Pancreas (tissue), 10 donors: ENCODE results near the gene SPRTN. TPM values are rescaled to one million over a fixed set of nuclear protein-coding genes. Genes with fewer than 3 reads are reported as not detected.

Experiments
- ATAC-seq, 4 donors: fragments of 200-7000 bp; cut with Tn5 transposase; one replicate each; pipeline versions ENCODE4 v1.8.0 to v1.9.1; 2020; ENCODE audit warnings: mild to moderate bottlenecking in 4 of 4, moderate library complexity in 4 of 4
- DNase-seq, 6 donors: peaks; one replicate each; pipeline ENCODE4 v3.0.0-alpha.2; 2020
- FAIRE-seq: peaks from 2 replicates; lab custom pipeline; 2012; peaks lifted over from hg19 to GRCh38; lab: Jason Lieb, UNC
- H3K27ac ChIP-seq, 4 donors: fragments of 200-600 bp; sonication (generic); 1 replicate in 3 of 4; 2 replicates in 1 of 4; pipeline versions ENCODE4 v1.5.0 to v1.8.0; 2020
- H3K27me3 ChIP-seq, 4 donors: fragments of 200-600 bp; one replicate each; pipeline ENCODE4 v1.8.0; 2021
- H3K36me3 ChIP-seq, 3 donors: fragments of 200-600 bp; sonication (generic) in 1 of 3; one replicate each; pipeline versions ENCODE4 v1.5.0 to v1.8.0; 2020 to 2021
- H3K4me1 ChIP-seq, 3 donors: fragments of 200-600 bp; one replicate each; pipeline ENCODE4 v1.8.0; 2021
- H3K4me3 ChIP-seq, 4 donors: fragments of 200-600 bp; sonication (generic) in 2 of 4; one replicate each; pipeline versions ENCODE4 v1.5.0 to v1.8.0; 2020 to 2021
- H3K9me3 ChIP-seq, 4 donors: fragments of 200-600 bp; one replicate each; pipeline ENCODE4 v1.8.0; 2021
- WGBS, 2 donors: extraction: QIAGEN DNeasy Blood & Tissue Kit; methylation state at CpG; one replicate each; pipeline ENCODE4 v1.1.7; 2013; 5-methylcytosine and 5-hydroxymethylcytosine counted together
- intact Hi-C, 3 donors: fragments of 100-400 bp; cut with DNase I; formaldehyde crosslinking; loops; one replicate each; pipeline versions ENCODE4 v1.11.1 to v1.14.2; 2022
- polyA plus RNA-seq, 2 donors: library from polyadenylated mRNA; stranded (reverse); fragments of 200-250 nt; gene quantifications; one replicate each; pipeline ENCODE4 v1.2.3, GENCODE V29; 2013
- total RNA-seq, 6 donors: library from RNA; stranded (reverse); fragmentation: NEBNext Ultra II Directional in 4 of 6; extraction: Animal tissue kit (Norgen Biotek cat#: 25700) in 4 of 6; gene quantifications; one replicate each; pipeline versions ENCODE4 v1.2.1 to v1.2.4, GENCODE V29; 2021 to 2023
- TF ChIP-seq, protein P1 (sequence below), 4 donors: fragments of 200-600 bp; sonication (generic) in 3 of 4; IDR thresholded peaks; one replicate each; pipeline versions ENCODE4 v1.5.0 to v1.8.0; 2021; ENCODE audit warnings: antibody characterized with exemption in 4 of 4
- donor health status: healthy with polysubstance abuse.
- donor health status: DM: no; HTN: no; CAD: no; lungs with moderate emphysema.
- donor health status: DM: no; HTN: no; CAD: no.
- donor health status: control.
- donor health status: control.
- donor health status: Bipolar disorder and iron deficiency.
- donor health status: DM: yes; HTN: yes; CAD: no.
- donor health status: DM: no; HTN: no; CAD: no.
- donor health status: DM: no; HTN: no; CAD: no.
- donor health status: DM: yes; HTN: yes; CAD: no.

The SPRTN gene, protein sequence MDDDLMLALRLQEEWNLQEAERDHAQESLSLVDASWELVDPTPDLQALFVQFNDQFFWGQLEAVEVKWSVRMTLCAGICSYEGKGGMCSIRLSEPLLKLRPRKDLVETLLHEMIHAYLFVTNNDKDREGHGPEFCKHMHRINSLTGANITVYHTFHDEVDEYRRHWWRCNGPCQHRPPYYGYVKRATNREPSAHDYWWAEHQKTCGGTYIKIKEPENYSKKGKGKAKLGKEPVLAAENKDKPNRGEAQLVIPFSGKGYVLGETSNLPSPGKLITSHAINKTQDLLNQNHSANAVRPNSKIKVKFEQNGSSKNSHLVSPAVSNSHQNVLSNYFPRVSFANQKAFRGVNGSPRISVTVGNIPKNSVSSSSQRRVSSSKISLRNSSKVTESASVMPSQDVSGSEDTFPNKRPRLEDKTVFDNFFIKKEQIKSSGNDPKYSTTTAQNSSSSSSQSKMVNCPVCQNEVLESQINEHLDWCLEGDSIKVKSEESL
- 1 to 10 TPM; 2.7 to 5.6 (median 3.7) TPM for total RNA-seq
- polyA plus RNA-seq: 1 to 10 TPM; 2.2 to 2.6 TPM

DNA sequence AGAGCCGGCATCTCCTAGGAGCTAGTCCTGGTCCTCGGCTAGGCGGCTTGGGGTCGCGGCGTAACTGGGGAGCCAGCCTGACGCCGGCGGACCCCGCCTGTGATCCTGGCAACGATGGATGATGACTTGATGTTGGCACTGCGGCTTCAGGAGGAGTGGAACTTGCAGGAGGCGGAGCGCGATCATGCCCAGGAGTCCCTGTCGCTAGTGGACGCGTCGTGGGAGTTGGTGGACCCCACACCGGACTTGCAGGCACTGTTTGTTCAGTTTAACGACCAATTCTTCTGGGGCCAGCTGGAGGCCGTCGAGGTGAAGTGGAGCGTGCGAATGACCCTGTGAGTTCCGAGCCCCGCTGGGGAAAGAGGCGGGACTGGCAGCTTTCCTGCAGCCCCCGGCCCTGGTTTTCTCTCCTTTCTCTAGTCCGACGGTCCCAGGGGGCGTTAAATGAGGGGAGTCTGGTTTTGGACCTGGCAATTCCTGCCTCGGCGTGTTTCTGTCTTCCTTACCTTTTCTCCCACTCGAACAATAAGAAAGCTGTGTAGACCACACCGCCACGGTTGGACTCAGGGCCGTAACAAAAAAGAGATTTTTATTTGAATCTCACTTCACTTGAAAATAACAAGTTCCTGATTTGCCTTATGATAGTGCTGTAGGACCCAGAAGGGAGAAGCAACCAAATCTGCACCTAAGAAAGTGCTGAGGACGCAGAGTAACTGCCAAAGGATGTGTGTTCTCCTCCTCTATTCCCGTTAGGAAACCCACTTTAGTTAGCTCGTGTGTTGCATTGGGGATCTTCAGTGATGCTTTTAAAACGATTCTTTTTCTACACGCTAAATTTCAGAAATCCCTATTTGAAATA, at the start of gene SPRTN:
TSS of gene SPRTN (plus strand) at position 24 of the 859 bp plus-strand sequence. CDS start at position 115, 91 bp downstream.
- Histone ChIP-seq H3K4me1 (peaks cover 0 to 26% (median 17%) of the 10 kb centered on the region in 3 donors), H3K27ac (peak within 1 kb of the TSS; percentile 80 to 88 (median 84)), H3K9me3 (no peaks in the 10 kb centered on the region), H3K4me3 (peak within 1 kb of the TSS; percentile 65 to 100 (median 90)), H3K36me3 (no peaks in the 10 kb centered on the region), H3K27me3 (no peaks in the 10 kb centered on the region)
- ATAC-seq: peak; percentile 68 to 88 (median 78)
- FAIRE-seq: no peak
- TF ChIP-seq, protein P1, sequence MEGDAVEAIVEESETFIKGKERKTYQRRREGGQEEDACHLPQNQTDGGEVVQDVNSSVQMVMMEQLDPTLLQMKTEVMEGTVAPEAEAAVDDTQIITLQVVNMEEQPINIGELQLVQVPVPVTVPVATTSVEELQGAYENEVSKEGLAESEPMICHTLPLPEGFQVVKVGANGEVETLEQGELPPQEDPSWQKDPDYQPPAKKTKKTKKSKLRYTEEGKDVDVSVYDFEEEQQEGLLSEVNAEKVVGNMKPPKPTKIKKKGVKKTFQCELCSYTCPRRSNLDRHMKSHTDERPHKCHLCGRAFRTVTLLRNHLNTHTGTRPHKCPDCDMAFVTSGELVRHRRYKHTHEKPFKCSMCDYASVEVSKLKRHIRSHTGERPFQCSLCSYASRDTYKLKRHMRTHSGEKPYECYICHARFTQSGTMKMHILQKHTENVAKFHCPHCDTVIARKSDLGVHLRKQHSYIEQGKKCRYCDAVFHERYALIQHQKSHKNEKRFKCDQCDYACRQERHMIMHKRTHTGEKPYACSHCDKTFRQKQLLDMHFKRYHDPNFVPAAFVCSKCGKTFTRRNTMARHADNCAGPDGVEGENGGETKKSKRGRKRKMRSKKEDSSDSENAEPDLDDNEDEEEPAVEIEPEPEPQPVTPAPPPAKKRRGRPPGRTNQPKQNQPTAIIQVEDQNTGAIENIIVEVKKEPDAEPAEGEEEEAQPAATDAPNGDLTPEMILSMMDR (IDR thresholded peaks at IDR 0.05): no peak
- intact Hi-C loops: no loop called here
- 0 to 1% methylated on average over 43 of the region's 43 CpGs for WGBS, 2 donors
- DNase-seq: no peak

DNA sequence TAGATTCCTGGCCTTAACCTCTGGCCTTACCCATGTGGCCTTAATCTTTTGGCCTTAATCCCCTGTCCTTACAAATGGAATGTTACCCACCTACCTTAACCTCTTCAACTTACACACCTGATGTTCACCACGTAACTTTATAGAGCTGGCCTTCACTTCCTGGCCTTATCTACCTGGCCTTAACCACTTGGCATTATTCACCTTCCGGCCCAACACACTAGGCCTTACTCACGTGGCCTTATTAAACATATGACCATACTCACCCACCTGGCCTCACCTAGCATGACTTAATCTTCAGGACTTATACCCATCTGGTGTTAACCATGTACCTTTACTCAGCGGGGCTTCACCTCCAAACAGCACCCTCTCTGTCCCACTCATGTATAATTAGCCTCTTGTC, 42.2 kb upstream of the SPRTN start:
- Histone ChIP-seq H3K27ac (no peak overlapping the region), H3K27me3 (no peaks in the 10 kb centered on the region), H3K4me3 (no peak overlapping the region), H3K9me3 (no peaks in the 10 kb centered on the region), H3K36me3 (no peaks in the 10 kb centered on the region), H3K4me1 (no peaks in the 10 kb centered on the region)
- TF ChIP-seq, protein P1 (IDR thresholded peaks at IDR 0.05): no peak
- FAIRE-seq (no peak), ATAC-seq (peak in 3 of 4 donors; percentile 16 to 64 (median 61)), DNase-seq (peak in 2 of 6 donors; percentile 6 to 35)
- intact Hi-C loops: no loop called here
- 47 to 52% methylated on average over 4 of the region's 4 CpGs for WGBS, 2 donors

DNA sequence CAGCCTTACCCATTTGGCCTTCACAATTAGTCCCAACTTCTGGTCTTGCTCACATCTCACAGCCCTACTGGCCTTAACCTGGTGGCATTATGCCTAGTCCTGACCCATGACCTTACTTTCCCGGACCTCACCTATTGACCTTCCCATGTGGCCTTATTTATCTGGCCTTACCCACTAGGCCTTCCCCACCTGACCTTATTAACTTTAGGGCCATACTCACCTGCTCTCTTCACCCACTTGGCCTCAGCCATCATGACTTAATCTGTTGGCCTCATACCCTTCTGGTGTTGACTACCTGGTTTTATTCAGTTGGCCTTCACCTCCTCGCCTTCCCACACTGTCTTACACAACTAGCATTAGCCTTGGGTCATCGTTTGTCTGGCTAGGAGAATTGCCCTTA, 36.1 kb upstream of the SPRTN start:
- intact Hi-C loops: no loop called here

DNA sequence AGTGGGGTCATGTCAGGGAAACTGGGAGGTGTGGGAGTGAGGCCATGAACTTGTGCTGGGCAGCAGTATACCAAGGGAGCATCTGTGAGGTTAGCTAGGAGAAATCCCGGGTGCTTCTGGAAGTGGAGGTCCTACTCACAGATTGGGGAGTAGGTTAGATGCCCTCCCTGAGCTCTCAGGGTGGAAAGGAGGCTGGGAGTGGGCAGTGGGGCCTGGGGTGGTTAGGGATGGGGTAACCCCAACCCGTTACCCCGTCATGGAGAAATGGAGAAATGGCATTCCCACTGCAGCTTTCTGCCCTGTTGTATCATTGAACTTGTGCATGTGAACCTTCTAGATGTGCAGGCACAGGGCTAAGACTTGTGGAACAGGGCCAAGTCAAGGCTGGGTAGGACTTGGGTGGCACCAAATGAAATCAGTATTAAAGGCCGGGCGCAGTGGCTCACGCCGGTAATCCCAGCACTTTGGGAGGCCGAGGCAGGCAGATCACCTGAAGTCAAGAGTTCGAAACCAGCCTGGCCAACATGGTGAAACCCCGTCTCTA, 27.6 kb upstream of the SPRTN start:
- Histone ChIP-seq H3K4me1 (no peaks in the 10 kb centered on the region), H3K9me3 (no peaks in the 10 kb centered on the region), H3K27ac (no peak overlapping the region), H3K36me3 (no peaks in the 10 kb centered on the region), H3K4me3 (no peak overlapping the region), H3K27me3 (no peaks in the 10 kb centered on the region)
- no peak for FAIRE-seq
- no peak for DNase-seq
- WGBS, 2 donors: 88 to 90% methylated on average over 9 to 10 of the region's 10 CpGs
- TF ChIP-seq, protein P1 (IDR thresholded peaks at IDR 0.05): no peak
- ATAC-seq: no peak
- intact Hi-C loops: no loop called here

More for the DNA sequence above, 36.1 kb upstream of the SPRTN start:
- FAIRE-seq (no peak), DNase-seq (no peak), ATAC-seq (no peak)
- H3K27me3 ChIP-seq: no peaks in the 10 kb centered on the region
- H3K4me3 ChIP-seq: no peak overlapping the region
- H3K27ac ChIP-seq: no peak overlapping the region
- H3K36me3 ChIP-seq: no peaks in the 10 kb centered on the region
- WGBS, 2 donors: 94% methylated on average over 3 of the region's 3 CpGs
- TF ChIP-seq, protein P1 (IDR thresholded peaks at IDR 0.05): no peak
- no peaks in the 10 kb centered on the region for H3K4me1 ChIP-seq
- H3K9me3 ChIP-seq: no peaks in the 10 kb centered on the region
